WTC11 (cell line): ENCODE results near the gene KRTAP5-3. TPM values are rescaled to one million over a fixed set of nuclear protein-coding genes. Genes with fewer than 3 reads are reported as not detected.

Experiments used
- ATAC-seq: fragments of 200-7000 bp; cut with Tn5 transposase; 2 replicates; pipeline ENCODE4 v1.10.0; 2021; ENCODE audit warnings: mild to moderate bottlenecking, moderate library complexity
- CTCF ChIA-PET: fragments of 300-600 bp; sonication (Branson Sonifier 250); formaldehyde crosslinking; loops from one replicate; lab custom pipeline; 2021; ENCODE audit warnings: antibody characterized with exemption; lab: Charles Lee
- POLR2A ChIA-PET: fragments of 350-600 bp; sonication (Branson Sonifier 250); formaldehyde crosslinking; loops from one replicate; lab custom pipeline; 2021; ENCODE audit warnings: antibody characterized with exemption; lab: Charles Lee
- DNase-seq: peaks from one replicate; pipeline ENCODE4 v3.0.0; 2021; ENCODE audit warnings: low spot score
- H3K27ac Mint-ChIP-seq: 2 replicates; pipeline ENCODE4 v1.8.0; 2021; ENCODE audit warnings: mixed read lengths
- H3K27me3 Mint-ChIP-seq: 2 replicates; pipeline ENCODE4 v1.8.0; 2021; ENCODE audit warnings: low read depth, mild to moderate bottlenecking, moderate library complexity, mixed read lengths
- H3K36me3 Mint-ChIP-seq: 2 replicates; pipeline ENCODE4 v1.8.0; 2021; ENCODE audit warnings: mixed read lengths
- H3K4me1 Mint-ChIP-seq: 2 replicates; pipeline ENCODE4 v1.8.0; 2022; ENCODE audit warnings: mixed read lengths
- H3K4me3 Mint-ChIP-seq: 2 replicates; pipeline ENCODE4 v1.8.0; 2021; ENCODE audit warnings: mild to moderate bottlenecking, moderate library complexity, mixed read lengths
- H3K9me3 Mint-ChIP-seq: 2 replicates; pipeline ENCODE4 v1.8.0; 2021; ENCODE audit warnings: mixed read lengths
- ATF1 ChIP-seq: sonication (generic); formaldehyde crosslinking; IDR thresholded peaks from 2 replicates; pipeline ENCODE4 v1.8.1; 2023; ENCODE audit warnings: mild to moderate bottlenecking, moderate library complexity, missing genetic modification reagents
- CREB1 ChIP-seq: sonication (generic); formaldehyde crosslinking; IDR thresholded peaks from 2 replicates; pipeline ENCODE4 v1.8.0; 2023; ENCODE audit warnings: mild to moderate bottlenecking, missing genetic modification reagents
- ELF4 ChIP-seq: sonication (generic); formaldehyde crosslinking; IDR thresholded peaks from 2 replicates; pipeline ENCODE4 v1.8.1; 2022; ENCODE audit warnings: low read depth, mild to moderate bottlenecking, moderate library complexity, missing genetic modification reagents
- GABPB1 ChIP-seq: sonication (generic); formaldehyde crosslinking; IDR thresholded peaks from 2 replicates; pipeline ENCODE4 v1.8.1; 2023; ENCODE audit warnings: mild to moderate bottlenecking, missing genetic modification reagents
- GTF2I ChIP-seq: fragments of 250-450 bp; sonication (Bioruptor Pico); conservative IDR thresholded peaks from 2 replicates; pipeline ENCODE4 v1.4.0; 2021; ENCODE audit warnings: mild to moderate bottlenecking
- RELA ChIP-seq: sonication (generic); formaldehyde crosslinking; IDR thresholded peaks from 2 replicates; pipeline ENCODE4 v1.8.1; 2022; ENCODE audit warnings: missing genetic modification reagents, mild to moderate bottlenecking, borderline replicate concordance
- RORB ChIP-seq: fragments of 250-450 bp; sonication (Bioruptor Pico); IDR thresholded peaks from 2 replicates; pipeline ENCODE4 v1.9.0; 2021; ENCODE audit warnings: mild to moderate bottlenecking
- TEAD4 ChIP-seq: sonication (generic); formaldehyde crosslinking; IDR thresholded peaks from 2 replicates; pipeline ENCODE4 v1.8.0; 2022; ENCODE audit warnings: mild to moderate bottlenecking, missing genetic modification reagents
- TP53 ChIP-seq: sonication (generic); formaldehyde crosslinking; IDR thresholded peaks from 2 replicates; pipeline ENCODE4 v1.8.1; 2023; ENCODE audit warnings: mild to moderate bottlenecking, missing genetic modification reagents
- total RNA-seq: library from RNA; stranded (reverse); gene quantifications from 3 replicates; pipeline ENCODE4 v1.2.3, GENCODE V29; 2021
- TF ChIP-seq, protein P1 (sequence below): sonication (generic); formaldehyde crosslinking; IDR thresholded peaks from 2 replicates; pipeline ENCODE4 v1.8.1; 2023; ENCODE audit warnings: mild to moderate bottlenecking, missing genetic modification reagents, moderate library complexity
- TF ChIP-seq, protein P2 (sequence below): sonication (generic); formaldehyde crosslinking; IDR thresholded peaks from 2 replicates; pipeline ENCODE4 v1.8.0; 2022; ENCODE audit warnings: mild to moderate bottlenecking, missing genetic modification reagents
- TF ChIP-seq, protein P3 (sequence below): sonication (generic); formaldehyde crosslinking; IDR thresholded peaks from 2 replicates; pipeline ENCODE4 v1.8.1; 2023; ENCODE audit warnings: mild to moderate bottlenecking, moderate library complexity, missing genetic modification reagents
- TF ChIP-seq, protein P4 (sequence below): sonication (generic); formaldehyde crosslinking; IDR thresholded peaks from 2 replicates; pipeline ENCODE4 v1.8.1; 2023; ENCODE audit warnings: mild to moderate bottlenecking, missing genetic modification reagents
- TF ChIP-seq, protein P5 (sequence below): sonication (generic); formaldehyde crosslinking; IDR thresholded peaks from 2 replicates; pipeline ENCODE4 v1.8.0; 2022; ENCODE audit warnings: mild to moderate bottlenecking, missing genetic modification reagents
- TF ChIP-seq, protein P6 (sequence below): sonication (generic); formaldehyde crosslinking; IDR thresholded peaks from 2 replicates; pipeline ENCODE4 v1.8.1; 2022; ENCODE audit warnings: mild to moderate bottlenecking, moderate library complexity, missing genetic modification reagents

KRTAP5-3 gene
- total RNA-seq, 1 experiment from 2014 or later: not detected

DNA sequence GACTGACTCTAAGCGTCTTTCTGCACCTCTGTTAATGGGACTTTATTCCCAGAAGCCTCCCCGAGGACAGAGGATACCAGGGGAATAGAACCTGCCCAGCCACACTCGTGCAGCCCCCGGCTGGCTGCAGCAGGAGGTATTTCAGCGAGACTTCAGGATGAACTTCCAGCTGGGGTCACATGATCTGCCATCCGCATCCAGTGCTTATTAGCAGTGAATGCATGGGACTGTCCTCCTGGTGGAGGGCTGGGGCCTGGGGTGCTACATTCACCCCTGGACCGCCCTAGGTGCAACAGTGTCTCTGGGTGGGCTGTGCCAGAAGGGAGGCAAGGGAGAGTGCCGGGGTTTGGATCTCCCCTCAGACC lies 37.8 kb downstream of the KRTAP5-3 start:
- no peak overlapping the region for H3K27ac Mint-ChIP-seq
- no peak for ATAC-seq
- H3K4me3 Mint-ChIP-seq: peak overlapping the region; percentile 38; the same call in 1 of the 2 replicates
- H3K27me3 Mint-ChIP-seq: peaks cover 54% of the 10 kb centered on the region
- ChIA-PET POLR2A (interaction anchor here (0.6 kb wide), 1 partner anchor 24 kb away, joined by 4 read pairs; no protein-coding TSS in a partner anchor), CTCF (interaction anchor here (5.3 to 14.8 kb wide), 2 partner anchors 25 to 26 kb away, joined by 57 to 457 read pairs; no protein-coding TSS in a partner anchor)
- no peak for DNase-seq
- TF ChIP-seq, protein P1, sequence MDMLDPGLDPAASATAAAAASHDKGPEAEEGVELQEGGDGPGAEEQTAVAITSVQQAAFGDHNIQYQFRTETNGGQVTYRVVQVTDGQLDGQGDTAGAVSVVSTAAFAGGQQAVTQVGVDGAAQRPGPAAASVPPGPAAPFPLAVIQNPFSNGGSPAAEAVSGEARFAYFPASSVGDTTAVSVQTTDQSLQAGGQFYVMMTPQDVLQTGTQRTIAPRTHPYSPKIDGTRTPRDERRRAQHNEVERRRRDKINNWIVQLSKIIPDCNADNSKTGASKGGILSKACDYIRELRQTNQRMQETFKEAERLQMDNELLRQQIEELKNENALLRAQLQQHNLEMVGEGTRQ (CRISPR knock-in tag): peak; percentile 73
- TF ChIP-seq ELF4: no peak
- TF ChIP-seq, protein P2, sequence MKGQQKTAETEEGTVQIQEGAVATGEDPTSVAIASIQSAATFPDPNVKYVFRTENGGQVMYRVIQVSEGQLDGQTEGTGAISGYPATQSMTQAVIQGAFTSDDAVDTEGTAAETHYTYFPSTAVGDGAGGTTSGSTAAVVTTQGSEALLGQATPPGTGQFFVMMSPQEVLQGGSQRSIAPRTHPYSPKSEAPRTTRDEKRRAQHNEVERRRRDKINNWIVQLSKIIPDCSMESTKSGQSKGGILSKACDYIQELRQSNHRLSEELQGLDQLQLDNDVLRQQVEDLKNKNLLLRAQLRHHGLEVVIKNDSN (CRISPR knock-in tag): peak; percentile 71
- TF ChIP-seq, protein P3, sequence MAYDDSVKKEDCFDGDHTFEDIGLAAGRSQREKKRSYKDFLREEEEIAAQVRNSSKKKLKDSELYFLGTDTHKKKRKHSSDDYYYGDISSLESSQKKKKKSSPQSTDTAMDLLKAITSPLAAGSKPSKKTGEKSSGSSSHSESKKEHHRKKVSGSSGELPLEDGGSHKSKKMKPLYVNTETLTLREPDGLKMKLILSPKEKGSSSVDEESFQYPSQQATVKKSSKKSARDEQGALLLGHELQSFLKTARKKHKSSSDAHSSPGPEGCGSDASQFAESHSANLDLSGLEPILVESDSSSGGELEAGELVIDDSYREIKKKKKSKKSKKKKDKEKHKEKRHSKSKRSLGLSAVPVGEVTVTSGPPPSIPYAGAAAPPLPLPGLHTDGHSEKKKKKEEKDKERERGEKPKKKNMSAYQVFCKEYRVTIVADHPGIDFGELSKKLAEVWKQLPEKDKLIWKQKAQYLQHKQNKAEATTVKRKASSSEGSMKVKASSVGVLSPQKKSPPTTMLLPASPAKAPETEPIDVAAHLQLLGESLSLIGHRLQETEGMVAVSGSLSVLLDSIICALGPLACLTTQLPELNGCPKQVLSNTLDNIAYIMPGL: no peak
- TF ChIP-seq RORB (CRISPR knock-in tag): no peak
- peaks cover 13% of the 10 kb centered on the region for H3K4me1 Mint-ChIP-seq
- no peaks in the 10 kb centered on the region for H3K9me3 Mint-ChIP-seq
- H3K36me3 Mint-ChIP-seq: no peaks in the 10 kb centered on the region

DNA sequence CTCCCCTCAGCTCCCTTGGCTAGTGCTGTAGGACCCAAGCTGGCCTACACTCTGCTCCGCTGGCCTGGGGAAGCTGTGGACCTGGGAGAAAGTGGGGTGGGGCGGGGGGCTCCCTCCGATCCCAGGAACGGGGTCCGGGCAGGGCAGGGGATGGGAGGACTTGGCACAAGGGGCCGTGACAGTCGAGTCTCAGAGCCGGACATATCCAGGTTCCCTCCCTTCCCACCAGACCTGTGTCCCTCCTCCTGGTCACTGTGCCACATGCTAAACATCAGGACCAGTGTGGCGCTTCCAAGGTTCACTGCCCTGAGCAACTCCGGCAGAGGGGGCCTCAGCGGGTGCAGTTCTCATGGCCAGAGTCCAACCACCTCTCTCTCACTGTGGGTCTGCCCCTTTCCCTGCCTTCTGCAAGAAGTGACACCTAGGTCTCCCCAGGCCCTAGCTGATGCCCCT lies 38.2 kb downstream of the KRTAP5-3 start:
- Mint-ChIP-seq H3K4me3 (no peak overlapping the region; the same call in 1 of the 2 replicates), H3K27ac (no peak overlapping the region), H3K9me3 (no peaks in the 10 kb centered on the region), H3K36me3 (no peaks in the 10 kb centered on the region), H3K4me1 (peaks cover 13% of the 10 kb centered on the region), H3K27me3 (peaks cover 51% of the 10 kb centered on the region)
- DNase-seq (no peak), ATAC-seq (no peak)
- ChIA-PET POLR2A (interaction anchor here (0.6 kb wide), 1 partner anchor 28 kb away, joined by 3 read pairs; no protein-coding TSS in a partner anchor), CTCF (interaction anchor here (0.8 to 14.8 kb wide), 3 partner anchors 14 to 24 kb away, joined by 4 to 457 read pairs (median 5); no protein-coding TSS in a partner anchor)
- no peak for TF ChIP-seq TEAD4 (CRISPR knock-in tag)
- 0 out of 2 replicates have a peak, but pooled peaks have one; percentile 21 for TF ChIP-seq GABPB1 (CRISPR knock-in tag)

DNA sequence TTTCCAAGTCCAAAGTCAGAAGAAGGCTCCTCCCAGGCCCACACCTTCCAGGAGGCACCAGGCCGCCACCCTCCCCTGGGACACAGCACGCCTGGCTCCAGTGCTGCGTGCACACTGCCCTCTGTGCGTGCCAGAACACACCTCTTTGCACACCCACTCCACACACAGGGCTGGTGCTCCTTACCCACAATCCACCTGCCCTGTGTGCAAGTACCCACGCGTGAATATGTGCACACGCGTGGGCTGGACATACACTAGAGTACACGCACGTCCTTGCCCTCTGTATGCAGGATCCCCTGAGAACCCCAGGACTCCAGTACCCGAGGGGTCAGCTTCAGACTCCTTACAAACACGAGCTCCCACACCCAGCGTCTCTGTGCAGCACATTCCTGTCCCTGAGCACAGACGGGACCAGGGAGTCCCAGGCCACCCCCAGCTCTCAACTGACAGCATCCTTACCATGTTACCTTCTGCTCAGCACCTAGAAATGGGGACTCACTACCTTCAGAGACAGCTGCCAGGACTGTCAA lies 38.9 kb downstream of the KRTAP5-3 start:
- Mint-ChIP-seq H3K9me3 (no peaks in the 10 kb centered on the region), H3K4me3 (no peak overlapping the region), H3K27me3 (peaks cover 49% of the 10 kb centered on the region), H3K4me1 (peaks cover 13% of the 10 kb centered on the region), H3K36me3 (no peaks in the 10 kb centered on the region), H3K27ac (no peak overlapping the region)
- TF ChIP-seq RELA (CRISPR knock-in tag): no peak
- TF ChIP-seq CREB1: no peak
- TF ChIP-seq, protein P4, sequence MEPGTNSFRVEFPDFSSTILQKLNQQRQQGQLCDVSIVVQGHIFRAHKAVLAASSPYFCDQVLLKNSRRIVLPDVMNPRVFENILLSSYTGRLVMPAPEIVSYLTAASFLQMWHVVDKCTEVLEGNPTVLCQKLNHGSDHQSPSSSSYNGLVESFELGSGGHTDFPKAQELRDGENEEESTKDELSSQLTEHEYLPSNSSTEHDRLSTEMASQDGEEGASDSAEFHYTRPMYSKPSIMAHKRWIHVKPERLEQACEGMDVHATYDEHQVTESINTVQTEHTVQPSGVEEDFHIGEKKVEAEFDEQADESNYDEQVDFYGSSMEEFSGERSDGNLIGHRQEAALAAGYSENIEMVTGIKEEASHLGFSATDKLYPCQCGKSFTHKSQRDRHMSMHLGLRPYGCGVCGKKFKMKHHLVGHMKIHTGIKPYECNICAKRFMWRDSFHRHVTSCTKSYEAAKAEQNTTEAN (CRISPR knock-in tag): no peak
- TF ChIP-seq, protein P5, sequence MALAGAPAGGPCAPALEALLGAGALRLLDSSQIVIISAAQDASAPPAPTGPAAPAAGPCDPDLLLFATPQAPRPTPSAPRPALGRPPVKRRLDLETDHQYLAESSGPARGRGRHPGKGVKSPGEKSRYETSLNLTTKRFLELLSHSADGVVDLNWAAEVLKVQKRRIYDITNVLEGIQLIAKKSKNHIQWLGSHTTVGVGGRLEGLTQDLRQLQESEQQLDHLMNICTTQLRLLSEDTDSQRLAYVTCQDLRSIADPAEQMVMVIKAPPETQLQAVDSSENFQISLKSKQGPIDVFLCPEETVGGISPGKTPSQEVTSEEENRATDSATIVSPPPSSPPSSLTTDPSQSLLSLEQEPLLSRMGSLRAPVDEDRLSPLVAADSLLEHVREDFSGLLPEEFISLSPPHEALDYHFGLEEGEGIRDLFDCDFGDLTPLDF (CRISPR knock-in tag): no peak
- TF ChIP-seq ATF1 (CRISPR knock-in tag): no peak
- TF ChIP-seq TP53: no peak
- TF ChIP-seq GTF2I (CRISPR knock-in tag): no peak
- TF ChIP-seq, protein P6, sequence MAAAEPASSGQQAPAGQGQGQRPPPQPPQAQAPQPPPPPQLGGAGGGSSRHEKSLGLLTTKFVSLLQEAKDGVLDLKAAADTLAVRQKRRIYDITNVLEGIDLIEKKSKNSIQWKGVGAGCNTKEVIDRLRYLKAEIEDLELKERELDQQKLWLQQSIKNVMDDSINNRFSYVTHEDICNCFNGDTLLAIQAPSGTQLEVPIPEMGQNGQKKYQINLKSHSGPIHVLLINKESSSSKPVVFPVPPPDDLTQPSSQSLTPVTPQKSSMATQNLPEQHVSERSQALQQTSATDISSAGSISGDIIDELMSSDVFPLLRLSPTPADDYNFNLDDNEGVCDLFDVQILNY: no peak
- POLR2A ChIA-PET: interaction anchor here (0.6 kb wide), 1 partner anchor 28 kb away, joined by 3 read pairs; no protein-coding TSS in a partner anchor
- CTCF ChIA-PET: interaction anchor here (0.8 to 14.8 kb wide), 4 partner anchors 13 to 26 kb away, joined by 4 to 457 read pairs (median 7); no protein-coding TSS in a partner anchor
- ATAC-seq (no peak), DNase-seq (no peak)
